ENCODE measurements around the gene COTL1.
"Not testable (repeated sequence)": the region's sequence is repeated elsewhere in the genome, so short reads cannot be mapped to it uniquely, and the experiment has no call there.

COTL1 gene

GRCh38 chr16:84569382-84569987 is 48.4 kb downstream of the COTL1 start:
- no peak for DNase-seq (ENCODE audit: low read depth)

- no peak for DNase-seq (ENCODE audit: low read depth)
These were observed 49.8 kb downstream of the COTL1 start for GRCh38 chr16:84568066-84568465.

DNA sequence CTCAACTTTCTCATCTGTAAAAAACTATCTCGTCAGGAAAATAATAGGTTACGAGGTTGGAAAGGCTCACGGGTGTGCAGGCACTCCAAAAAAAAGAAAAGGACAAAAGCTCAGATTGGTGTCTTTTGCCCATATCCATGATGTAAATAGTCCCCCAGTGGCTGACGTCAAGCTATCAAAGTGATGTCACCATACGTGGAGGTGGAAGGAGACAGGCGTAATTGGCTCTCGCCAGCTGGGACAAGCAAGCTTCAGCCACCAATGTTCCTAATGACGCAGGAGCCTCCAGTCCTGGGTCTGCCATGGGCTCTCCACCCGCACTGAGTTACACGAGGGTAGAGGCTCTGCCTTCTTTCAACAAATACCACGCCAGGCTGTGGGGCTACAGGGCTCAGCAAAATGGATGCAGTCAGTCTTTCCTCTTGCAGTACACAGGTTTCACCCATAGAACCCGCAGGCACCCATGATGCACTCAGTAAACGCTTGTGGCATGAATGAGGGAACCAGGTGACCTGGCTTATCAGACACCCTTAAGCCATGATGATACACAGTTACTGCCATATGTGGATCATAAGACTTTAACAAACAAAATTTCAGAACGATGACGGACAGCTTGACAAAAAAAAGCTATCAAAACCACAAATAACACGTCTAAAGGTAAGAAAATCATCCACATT is 50.5 kb downstream of the COTL1 start:
- DNase-seq (ENCODE audit: low read depth): no peak

GRCh38 chr16:84566545-84567257 is 51.2 kb downstream of the COTL1 start:
- no peak for DNase-seq (ENCODE audit: low read depth)

GRCh38 chr16:84565669-84566495 is 52.0 kb downstream of the COTL1 start:
- DNase-seq (ENCODE audit: low read depth): no peak

GRCh38 chr16:84563786-84564420 is 54.0 kb downstream of the COTL1 start:
- DNase-seq (ENCODE audit: low read depth): no peak

GRCh38 chr16:84563064-84563715 is 54.7 kb downstream of the COTL1 start:
- no peak for DNase-seq (ENCODE audit: low read depth)

GRCh38 chr16:84562174-84562815 is 55.6 kb downstream of the COTL1 start:
- no peak for DNase-seq (ENCODE audit: low read depth)

DNA sequence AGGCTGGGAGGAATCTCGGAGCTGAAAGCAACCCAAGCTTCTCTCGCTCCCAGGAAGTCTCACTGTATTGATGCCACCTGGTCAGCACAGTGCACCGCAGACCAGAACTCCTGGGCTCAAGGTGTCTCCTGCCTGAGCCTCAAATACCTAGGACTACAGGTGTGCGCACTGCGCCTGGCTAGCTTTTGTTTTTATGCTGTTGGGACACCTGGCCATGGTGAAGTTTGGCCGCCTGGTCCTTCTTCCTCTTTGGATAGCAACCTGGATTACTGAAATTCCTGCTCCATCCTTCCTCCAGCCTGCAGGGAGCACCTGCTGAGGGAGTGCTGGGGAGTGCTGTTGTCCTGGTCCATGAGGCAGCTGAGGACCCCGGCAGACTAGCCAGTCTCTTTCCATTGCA is 56.6 kb downstream of the COTL1 start:
- DNase-seq (ENCODE audit: low read depth): no peak

DNA sequence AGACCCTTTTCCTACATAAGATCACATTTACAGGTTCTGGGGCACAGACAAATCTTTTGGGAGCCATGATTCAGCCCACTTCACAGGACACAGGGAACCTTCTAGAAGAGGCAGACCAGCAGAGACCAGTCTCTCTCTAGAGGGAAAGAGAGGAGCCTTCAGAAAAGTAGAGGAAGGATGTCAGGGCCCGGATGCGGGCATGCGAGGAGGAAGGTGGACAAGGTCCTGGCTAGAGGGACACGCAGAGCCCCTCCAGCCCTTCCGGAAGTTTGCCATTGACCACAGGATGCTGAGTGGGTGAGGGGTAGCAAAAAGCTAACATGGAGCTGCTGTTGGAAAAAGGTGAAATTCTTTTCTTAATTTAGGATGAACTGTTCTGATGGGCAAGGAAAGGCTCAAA is 57.6 kb downstream of the COTL1 start:
- no peak for DNase-seq (ENCODE audit: low read depth)

- DNase-seq (ENCODE audit: low read depth): no peak
These were observed 58.5 kb downstream of the COTL1 start for GRCh38 chr16:84559311-84559932.

DNA sequence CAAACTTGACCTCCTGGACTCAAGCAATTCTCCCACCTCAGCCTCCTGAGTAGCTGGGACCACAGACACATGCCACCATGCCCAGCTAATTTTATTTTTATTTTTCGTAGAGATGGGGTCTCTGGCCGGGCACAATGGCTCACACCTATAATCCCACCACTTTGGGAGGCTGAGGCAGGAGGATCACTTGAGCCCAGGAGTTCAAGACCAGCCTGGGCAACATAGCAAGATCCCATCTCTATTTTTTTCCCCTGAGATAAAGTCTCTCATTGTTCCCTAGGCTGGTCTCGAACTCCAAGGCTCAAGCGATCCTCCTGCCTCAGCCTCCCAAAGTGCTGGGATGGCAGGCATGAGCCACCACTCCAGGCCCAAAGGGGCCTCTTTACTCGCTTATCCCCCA is 59.0 kb downstream of the COTL1 start:
- not testable (repeated sequence) for DNase-seq (ENCODE audit: low read depth)

- DNase-seq (ENCODE audit: low read depth): no peak
These were observed 60.4 kb downstream of the COTL1 start for GRCh38 chr16:84557504-84557903.

GRCh38 chr16:84557059-84557458 is 60.8 kb downstream of the COTL1 start:
- DNase-seq (ENCODE audit: low read depth): no peak

- no peak for DNase-seq (ENCODE audit: low read depth)
These were observed 62.3 kb downstream of the COTL1 start for GRCh38 chr16:84555418-84556196.

GRCh38 chr16:84554627-84555328 is 63.1 kb downstream of the COTL1 start:
- no peak for DNase-seq (ENCODE audit: low read depth)

DNA sequence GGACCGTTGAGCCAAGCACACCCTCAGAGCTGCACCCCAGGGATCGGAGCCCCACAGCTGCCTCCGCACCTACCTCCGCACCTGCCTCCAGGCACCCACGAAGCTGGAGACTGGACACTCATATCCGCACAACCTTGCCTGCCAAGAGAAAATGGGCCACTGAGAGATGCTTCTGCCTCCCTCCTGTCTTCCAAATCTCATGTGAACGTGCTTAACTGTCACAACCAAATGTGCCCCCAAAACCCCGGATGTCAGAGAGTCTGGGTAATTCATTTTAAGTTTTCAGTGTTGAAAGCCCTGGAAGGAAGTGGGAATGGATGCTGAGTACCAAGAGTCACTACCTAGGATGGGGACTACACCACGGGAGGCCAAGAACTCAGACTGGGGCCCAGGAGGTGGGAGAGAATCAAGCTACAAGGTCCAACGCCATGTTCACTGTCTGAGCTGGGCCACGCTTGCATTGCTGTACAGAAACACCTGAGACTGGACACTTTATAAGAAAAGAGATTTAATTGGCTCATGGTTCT is 63.9 kb downstream of the COTL1 start:
- DNase-seq (ENCODE audit: low read depth): peak; percentile 6

DNA sequence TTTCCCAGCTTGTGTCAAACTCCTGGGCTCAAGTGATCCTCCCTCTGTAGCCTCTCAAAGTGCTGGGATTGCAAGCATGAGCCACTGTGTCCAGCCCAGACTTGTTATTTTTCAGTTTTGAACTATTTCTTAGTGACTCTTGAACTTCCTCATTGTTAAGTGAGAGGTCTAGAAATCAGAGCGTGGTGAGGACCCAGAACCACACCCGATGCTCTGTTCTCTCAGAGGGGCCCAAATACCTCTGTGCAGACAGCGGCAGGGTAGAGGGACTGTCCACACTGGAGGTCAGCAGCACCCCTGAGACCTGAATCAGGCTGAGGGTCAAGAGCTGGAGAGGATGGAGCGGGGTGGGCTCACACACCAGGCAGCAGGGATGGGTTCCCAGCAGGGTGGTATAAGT is 65.7 kb downstream of the COTL1 start:
- no peak for DNase-seq (ENCODE audit: low read depth)

DNA sequence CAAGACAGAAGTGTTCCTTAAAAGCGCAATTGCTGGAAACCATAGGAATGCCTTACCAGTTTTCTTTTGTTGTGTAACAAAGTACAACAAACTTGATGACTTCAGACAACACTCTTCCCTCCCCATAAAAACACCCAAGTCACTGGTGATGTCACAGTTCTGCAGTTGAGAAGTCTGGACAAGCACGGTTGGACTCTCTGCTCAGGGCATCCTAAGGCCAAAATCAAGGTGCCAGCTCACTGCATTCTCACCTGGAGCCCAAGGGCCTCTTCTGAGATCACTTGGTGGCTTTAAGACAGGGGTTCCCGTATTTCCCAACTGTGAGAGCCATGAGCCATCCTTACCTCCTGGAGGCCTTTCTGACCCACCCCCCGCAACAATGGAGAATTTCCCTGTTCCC is 67.8 kb downstream of the COTL1 start:
- no peak for DNase-seq (ENCODE audit: low read depth)
